Measurements from ENCODE around the gene SCAMP4.

GRCh38 chr19:1908364-1908678 lies 3.1 kb downstream of the SCAMP4 start:
- TF ChIP-seq EP300 (IDR thresholded peaks at IDR 0.05) (no peak), POLR2A (IDR thresholded peaks at IDR 0.05) (no peak), CTCF (IDR thresholded peaks at IDR 0.05) (no peak)

Measured in sigmoid colon (tissue), 4 donors.